ENCODE results near the gene IRF7. TPM values are rescaled to one million over a fixed set of nuclear protein-coding genes. Genes with fewer than 3 reads are reported as not detected.

The IRF7 gene
- total and polyA plus RNA-seq, 9 donors = 0.28 to 59.1 (median 17.1) TPM

DNA sequence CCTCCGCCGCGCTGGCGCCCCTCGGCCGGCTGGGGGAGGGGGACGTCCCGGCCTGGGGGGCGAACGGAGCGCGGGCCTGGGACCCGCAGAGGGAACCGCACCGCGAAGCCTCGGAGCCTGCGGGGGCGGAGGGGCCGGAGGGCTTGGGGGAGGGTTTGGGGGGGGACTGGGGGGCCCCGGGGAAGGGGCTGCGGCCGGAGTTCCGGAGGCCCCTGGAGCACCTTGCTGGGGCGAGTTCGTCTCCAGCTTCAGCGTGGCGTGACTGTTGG is 11.5 kb upstream of the IRF7 start:
- no peak for DNase-seq
- Histone ChIP-seq H3K27me3 (no peaks in the 10 kb centered on the region), H3K4me3 (no peak overlapping the region), H3K9me3 (no peaks in the 10 kb centered on the region), H3K4me1 (ENCODE audit: insufficient read depth) (peaks cover 5% of the 10 kb centered on the region), H3K36me3 (no peaks in the 10 kb centered on the region), H3K27ac (no peak overlapping the region)
- WGBS, 3 donors = 20 to 53% (median 39%) methylated on average over 8 to 28 of the region's 28 CpGs
- TF ChIP-seq, protein P1, sequence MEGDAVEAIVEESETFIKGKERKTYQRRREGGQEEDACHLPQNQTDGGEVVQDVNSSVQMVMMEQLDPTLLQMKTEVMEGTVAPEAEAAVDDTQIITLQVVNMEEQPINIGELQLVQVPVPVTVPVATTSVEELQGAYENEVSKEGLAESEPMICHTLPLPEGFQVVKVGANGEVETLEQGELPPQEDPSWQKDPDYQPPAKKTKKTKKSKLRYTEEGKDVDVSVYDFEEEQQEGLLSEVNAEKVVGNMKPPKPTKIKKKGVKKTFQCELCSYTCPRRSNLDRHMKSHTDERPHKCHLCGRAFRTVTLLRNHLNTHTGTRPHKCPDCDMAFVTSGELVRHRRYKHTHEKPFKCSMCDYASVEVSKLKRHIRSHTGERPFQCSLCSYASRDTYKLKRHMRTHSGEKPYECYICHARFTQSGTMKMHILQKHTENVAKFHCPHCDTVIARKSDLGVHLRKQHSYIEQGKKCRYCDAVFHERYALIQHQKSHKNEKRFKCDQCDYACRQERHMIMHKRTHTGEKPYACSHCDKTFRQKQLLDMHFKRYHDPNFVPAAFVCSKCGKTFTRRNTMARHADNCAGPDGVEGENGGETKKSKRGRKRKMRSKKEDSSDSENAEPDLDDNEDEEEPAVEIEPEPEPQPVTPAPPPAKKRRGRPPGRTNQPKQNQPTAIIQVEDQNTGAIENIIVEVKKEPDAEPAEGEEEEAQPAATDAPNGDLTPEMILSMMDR (IDR thresholded peaks at IDR 0.05) = no peak
- TF ChIP-seq EP300 (IDR thresholded peaks at IDR 0.05) (no peak), POLR2A (IDR thresholded peaks at IDR 0.05) (no peak)
- intact Hi-C loops (cut with DNase I) = no loop called here

DNA sequence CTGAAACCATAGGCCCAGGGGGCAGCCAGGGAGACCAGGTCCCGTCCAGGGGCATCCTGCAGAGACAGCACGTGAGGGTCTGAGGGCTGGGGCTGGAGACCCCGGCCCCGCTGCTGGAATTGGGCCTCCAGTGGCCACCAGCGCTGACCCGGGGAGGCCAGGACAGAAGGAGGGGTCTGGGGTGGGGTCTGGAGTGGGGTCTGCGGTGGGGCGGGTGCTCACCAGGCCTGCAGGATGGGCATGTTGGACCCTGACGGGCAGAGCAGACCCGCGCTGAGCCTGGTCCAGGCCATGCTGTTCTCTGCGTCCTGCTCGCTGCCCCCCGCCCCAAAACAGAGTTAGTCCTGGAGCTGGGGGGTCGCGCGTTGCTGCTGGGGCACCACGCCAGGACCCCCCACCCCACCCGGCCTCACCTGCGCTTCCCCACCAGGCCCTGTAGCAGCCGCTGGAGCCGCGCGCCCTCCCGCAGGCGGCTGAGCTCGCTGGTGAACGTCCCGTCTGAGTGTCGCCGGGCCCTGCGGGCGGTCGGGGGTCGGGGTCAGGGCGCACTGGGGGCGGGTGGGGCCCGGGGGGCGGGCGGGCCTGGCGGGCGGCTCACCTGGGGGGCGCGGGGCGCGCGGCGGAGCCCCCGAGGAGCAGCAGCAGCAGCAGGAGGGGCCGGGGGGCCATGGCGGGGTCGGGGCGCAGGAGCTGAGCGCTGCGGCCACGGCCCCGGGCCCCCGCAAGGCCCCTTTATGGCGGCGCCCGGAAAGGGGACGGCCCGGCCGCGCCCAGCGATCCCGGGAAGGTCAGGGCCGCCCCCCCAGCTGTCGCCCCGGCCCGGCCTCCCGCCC is 10.9 kb upstream of the IRF7 start, which contains the start of gene SCT:
SCT (minus strand) TSS at position 707 of the 833 bp plus-strand sequence; CDS start at position 669, 38 bp downstream.
- H3K9me3 ChIP-seq = no peaks in the 10 kb centered on the region
- no peak within 1 kb of the TSS for H3K27ac ChIP-seq
- no peaks in the 10 kb centered on the region for H3K27me3 ChIP-seq
- H3K4me3 ChIP-seq = no peak within 1 kb of the TSS
- 13 to 25% (median 23%) methylated on average over 18 to 72 of the region's 72 CpGs for WGBS, 3 donors
- TF ChIP-seq, protein P1 (IDR thresholded peaks at IDR 0.05) = no peak
- TF ChIP-seq EP300 (IDR thresholded peaks at IDR 0.05) (no peak), POLR2A (IDR thresholded peaks at IDR 0.05) (no peak)
- peak in 2 of 5 donors; percentile 19 to 43 for DNase-seq
- no peaks in the 10 kb centered on the region for H3K36me3 ChIP-seq
- peaks cover 5% of the 10 kb centered on the region for H3K4me1 ChIP-seq (ENCODE audit: insufficient read depth)
- intact Hi-C loops (cut with DNase I) = no loop called here

DNA sequence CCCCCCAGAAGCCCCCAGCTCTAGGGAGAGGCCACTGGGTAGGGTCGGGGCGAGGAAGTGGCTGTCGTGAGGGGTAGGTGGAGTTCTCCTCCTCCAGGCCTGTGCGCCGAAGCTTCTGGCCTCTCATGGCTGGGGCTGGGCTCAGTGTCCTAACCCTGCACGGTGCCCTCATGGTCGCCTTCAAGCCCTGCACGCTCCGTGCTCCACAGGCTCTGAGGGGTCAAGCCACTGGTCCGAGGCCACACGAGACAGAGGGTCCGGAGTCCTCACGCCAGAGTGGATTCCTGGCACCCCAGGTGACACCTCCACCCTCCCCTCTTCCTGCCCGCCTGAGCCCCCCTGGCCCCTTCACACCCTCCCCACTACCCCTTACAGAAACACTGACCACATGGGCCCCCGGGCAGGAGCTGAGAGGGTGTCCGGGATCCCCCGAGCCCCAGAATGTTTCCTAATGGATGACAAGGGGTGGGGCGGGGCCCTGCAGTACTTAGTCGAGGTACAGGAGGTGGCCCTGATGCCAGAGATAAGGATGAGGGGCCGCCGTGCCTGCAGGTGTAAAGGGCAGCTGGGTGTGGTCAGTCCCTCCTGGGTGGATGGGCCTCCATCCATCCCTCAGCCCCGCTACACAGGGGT is 10.0 kb upstream of the IRF7 start:
- H3K9me3 ChIP-seq = no peaks in the 10 kb centered on the region
- H3K36me3 ChIP-seq = no peaks in the 10 kb centered on the region
- no peak overlapping the region for H3K4me3 ChIP-seq
- WGBS, 3 donors = 83 to 86% (median 83%) methylated on average over 20 to 22 of the region's 22 CpGs
- no peaks in the 10 kb centered on the region for H3K27me3 ChIP-seq
- TF ChIP-seq, protein P1 (IDR thresholded peaks at IDR 0.05) = no peak
- TF ChIP-seq EP300 (IDR thresholded peaks at IDR 0.05) = no peak
- TF ChIP-seq POLR2A (IDR thresholded peaks at IDR 0.05) = no peak
- peaks cover 5% of the 10 kb centered on the region for H3K4me1 ChIP-seq (ENCODE audit: insufficient read depth)
- DNase-seq = peak in 1 of 5 donors; percentile 36
- intact Hi-C loops (cut with DNase I) = no loop called here
- no peak overlapping the region for H3K27ac ChIP-seq

DNA sequence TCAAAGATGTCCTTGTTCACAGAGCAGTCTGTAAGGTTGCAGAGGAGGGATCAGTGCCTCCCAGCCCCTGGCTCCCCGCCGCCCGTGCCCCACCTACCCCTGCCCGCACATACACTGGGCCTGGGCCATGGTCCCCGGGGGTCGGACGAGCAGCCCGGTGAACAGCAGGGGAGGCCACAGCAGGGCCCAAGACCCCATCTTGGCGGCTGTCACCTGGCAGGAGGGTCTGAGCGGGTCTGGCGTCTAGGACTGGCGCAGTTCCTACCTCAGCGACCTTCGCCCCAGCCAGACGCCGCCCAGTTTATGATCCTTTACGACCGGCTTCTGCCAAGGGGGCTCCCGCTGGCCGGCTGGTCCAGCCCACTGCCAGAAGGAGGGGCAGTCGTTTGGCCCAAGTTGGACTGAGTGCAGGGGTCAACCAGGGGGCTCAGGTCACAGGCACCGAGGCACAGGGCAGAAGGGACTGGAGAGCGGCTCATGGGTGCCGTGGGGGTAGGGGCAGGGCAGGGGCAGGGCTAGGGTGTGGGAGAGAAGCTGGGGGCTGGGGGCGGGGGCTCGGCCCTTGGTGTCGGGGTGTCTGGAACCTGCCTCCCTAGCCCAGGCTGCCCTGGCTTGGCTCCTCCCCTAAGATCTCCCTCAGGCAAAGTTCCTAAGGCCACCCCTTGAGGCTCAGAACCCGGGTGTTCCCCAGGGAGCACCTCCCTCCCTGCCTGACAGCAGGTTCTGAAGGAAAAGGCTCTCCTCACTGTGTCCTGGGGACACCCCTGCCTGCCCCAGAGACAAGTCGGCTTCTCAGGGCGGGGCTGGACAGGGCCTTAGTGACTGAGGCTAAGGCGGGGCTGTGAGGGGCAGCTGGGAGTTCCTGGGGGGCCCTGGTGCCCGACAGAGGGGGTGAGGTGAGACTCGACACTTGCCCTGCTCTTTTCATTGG is 9.2 kb upstream of the IRF7 start, which contains the start of gene CDHR5:
CDHR5 (minus strand) TSS at position 251 of the 931 bp plus-strand sequence; CDS start at position 198, 53 bp downstream.
- WGBS, 3 donors = 67 to 77% (median 69%) methylated on average over 19 to 33 of the region's 33 CpGs
- no peak for TF ChIP-seq EP300 (IDR thresholded peaks at IDR 0.05)
- TF ChIP-seq, protein P1 (IDR thresholded peaks at IDR 0.05) = no peak
- TF ChIP-seq POLR2A (IDR thresholded peaks at IDR 0.05) = no peak
- Histone ChIP-seq H3K4me1 (ENCODE audit: insufficient read depth) (peaks cover 5% of the 10 kb centered on the region), H3K9me3 (no peaks in the 10 kb centered on the region), H3K4me3 (no peak within 1 kb of the TSS), H3K27ac (no peak within 1 kb of the TSS), H3K27me3 (no peaks in the 10 kb centered on the region), H3K36me3 (no peaks in the 10 kb centered on the region)
- peak in 3 of 5 donors; percentile 23 to 36 (median 23) for DNase-seq
- intact Hi-C loops (cut with DNase I) = no loop called here

All from ovary (tissue), 9 donors.